Middle frontal gyrus (tissue), 1 donor: ENCODE results near the gene SGCA.

Experiments
- DNase-seq: peaks from one replicate; pipeline ENCODE4 v3.0.0-alpha.2; 2015; ENCODE audit warnings: low spot score; ENCODE audit errors: extremely low spot score

The SGCA gene

DNA sequence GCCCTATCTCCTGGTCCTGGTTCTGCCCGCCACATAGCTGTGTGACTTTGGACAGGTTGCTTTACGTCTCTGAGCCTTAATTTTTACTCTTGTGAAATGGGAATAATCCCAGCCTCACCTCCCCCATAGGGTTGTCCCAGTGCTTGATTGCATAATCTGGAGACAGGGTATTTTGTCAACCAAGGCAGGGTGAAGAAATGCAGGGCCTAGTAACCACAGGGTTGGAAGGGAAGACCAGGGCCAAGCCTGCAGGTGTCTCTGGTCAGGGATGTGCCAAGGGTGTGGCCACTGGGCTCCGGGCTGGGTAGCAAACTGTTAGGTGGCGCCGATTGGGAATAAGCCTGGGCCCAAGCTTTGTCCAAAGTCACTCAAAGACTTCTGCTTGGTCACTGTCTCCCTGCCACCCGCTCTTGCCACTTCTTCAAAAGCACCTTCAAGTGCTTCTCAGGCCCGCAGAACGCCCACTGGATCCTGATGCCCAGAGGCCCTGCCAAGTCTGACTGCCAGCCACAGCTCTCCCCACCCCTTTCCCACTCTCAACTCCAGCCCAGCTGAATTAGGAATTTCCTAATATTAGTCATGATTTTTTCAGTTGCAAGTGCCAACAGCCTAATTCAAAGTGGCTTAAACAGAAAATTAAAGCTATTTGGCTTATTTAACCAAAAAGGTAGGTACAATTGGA is 56.2 kb downstream of the SGCA start:
- no peak for DNase-seq

- DNase-seq, result no peak
These were observed 57.1 kb downstream of the SGCA start for GRCh38 chr17:50222922-50223321.
